Stimulated activated CD4-positive, alpha-beta T cell treated with anti-CD3 and anti-CD28 coated beads, Interleukin-15, amount 100 ng/mL, for 24 hours (primary cell): ENCODE data around the gene PIP4K2C.
"Not testable (repeated sequence)": the region's sequence is repeated elsewhere in the genome, so short reads cannot be mapped to it uniquely, and the experiment has no call there.

Experiments
- DNase-seq: peaks from one replicate; pipeline ENCODE4 v3.0.0-alpha.2; 2020

Gene PIP4K2C

GRCh38 chr12:57611108-57611826 is 20.3 kb downstream of the PIP4K2C start, which contains the start of gene ARHGEF25:
Gene ARHGEF25 (plus strand): TSS chr12:57611435. CDS start chr12:57611895, 460 bp downstream.
- peak; percentile 77 for DNase-seq

- no peak for DNase-seq
Observed at GRCh38 chr12:57611827-57612710, 21.1 kb downstream of the PIP4K2C start.

GRCh38 chr12:57612711-57613426 is 21.9 kb downstream of the PIP4K2C start:
- no peak for DNase-seq

GRCh38 chr12:57613427-57614109 is 22.6 kb downstream of the PIP4K2C start:
- no peak for DNase-seq

GRCh38 chr12:57614178-57614947 is 23.4 kb downstream of the PIP4K2C start:
- peak; percentile 41 for DNase-seq

- no peak for DNase-seq
Observed at GRCh38 chr12:57614948-57615500, 24.0 kb downstream of the PIP4K2C start.

- no peak for DNase-seq
Observed at GRCh38 chr12:57615637-57616036, 24.6 kb downstream of the PIP4K2C start.

GRCh38 chr12:57616383-57617101 is 25.6 kb downstream of the PIP4K2C start:
- no peak for DNase-seq

- no peak for DNase-seq
Observed at GRCh38 chr12:57617942-57618341, 26.9 kb downstream of the PIP4K2C start.

GRCh38 chr12:57618431-57618830 is 27.4 kb downstream of the PIP4K2C start:
- DNase-seq: not testable (repeated sequence)

GRCh38 chr12:57618966-57619433 is 28.0 kb downstream of the PIP4K2C start:
- no peak for DNase-seq

- DNase-seq: peak; percentile 46
Observed at GRCh38 chr12:57619434-57620244, 28.6 kb downstream of the PIP4K2C start.

- DNase-seq: no peak
Observed at GRCh38 chr12:57620245-57620935, 29.4 kb downstream of the PIP4K2C start.

GRCh38 chr12:57620936-57621496 is 30.0 kb downstream of the PIP4K2C start:
- peak; percentile 39 for DNase-seq

GRCh38 chr12:57621497-57622292 is 30.7 kb downstream of the PIP4K2C start:
- peak; percentile 79 for DNase-seq

GRCh38 chr12:57622293-57623245 is 31.6 kb downstream of the PIP4K2C start:
- no peak for DNase-seq

GRCh38 chr12:57623385-57623784 is 32.4 kb downstream of the PIP4K2C start:
- DNase-seq: no peak
